ENCODE measurements around the gene F2RL3.

The F2RL3 gene

DNA sequence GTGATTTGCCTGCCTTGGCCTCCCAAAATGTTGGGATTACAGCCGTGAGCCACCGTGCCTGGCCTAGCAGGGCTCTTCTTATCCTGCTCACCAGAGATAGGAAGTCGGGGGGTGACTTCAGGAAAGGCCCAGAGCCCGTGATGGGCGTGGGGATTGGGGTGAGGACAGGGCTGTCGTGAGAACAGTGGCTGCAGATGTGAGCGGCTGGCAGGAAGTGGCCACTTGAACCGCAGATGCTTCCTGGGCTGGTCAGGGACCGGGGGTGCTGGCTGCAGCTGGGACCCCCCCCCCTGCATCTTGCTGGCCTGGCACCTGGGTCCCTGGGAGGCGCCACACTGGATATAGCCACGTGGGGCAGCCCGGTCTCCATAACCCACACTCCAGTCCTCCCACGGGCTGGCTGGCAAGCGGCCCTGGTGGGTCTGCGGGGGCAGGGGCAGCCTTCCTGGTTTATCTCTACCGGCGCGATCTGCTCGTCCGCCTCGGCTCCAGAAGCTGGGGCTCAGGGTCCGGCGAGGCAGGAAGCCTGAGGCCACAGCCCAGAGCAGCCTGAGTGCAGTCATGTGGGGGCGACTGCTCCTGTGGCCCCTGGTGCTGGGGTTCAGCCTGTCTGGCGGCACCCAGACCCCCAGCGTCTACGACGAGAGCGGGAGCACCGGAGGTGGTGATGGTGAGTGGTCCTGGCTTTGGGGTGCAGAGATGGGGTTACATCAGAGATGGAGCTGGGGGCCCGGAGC is at the start of gene F2RL3:
Gene F2RL3, plus strand, starts transcription at position 371 of the 737 bp plus-strand sequence. Its CDS starts 191 bp downstream, at position 562.
- in situ Hi-C loops (cut with MboI; ENCODE audit: low sequenced_read_pairs), result no loop called here

DNA sequence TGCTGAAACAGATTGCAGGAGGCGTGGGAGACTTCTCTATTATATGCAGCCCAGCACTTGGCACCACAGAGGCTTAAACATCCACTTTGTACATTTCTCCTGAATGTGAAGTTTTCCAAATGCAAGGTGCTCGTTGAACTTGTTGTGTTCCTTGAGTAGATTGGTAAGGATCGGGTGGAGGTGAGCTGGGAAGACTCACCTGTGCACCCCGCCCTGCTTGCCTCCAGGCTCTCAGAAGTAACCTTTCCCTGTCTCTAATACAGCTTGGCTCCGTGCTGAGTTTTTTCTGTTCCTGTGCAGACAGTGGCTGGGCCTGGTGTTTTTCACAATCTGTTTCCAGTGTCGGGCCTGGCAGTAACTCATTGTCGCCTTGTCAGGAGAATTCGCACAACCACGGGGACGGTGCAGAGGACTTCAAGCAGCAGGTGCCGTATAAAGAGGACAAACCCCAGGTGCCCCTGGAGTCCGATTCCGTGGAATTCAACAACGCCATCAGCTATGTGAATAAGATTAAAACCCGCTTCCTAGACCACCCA is 47.3 kb upstream of the F2RL3 start:
- in situ Hi-C loops (cut with MboI; ENCODE audit: low sequenced_read_pairs), result no loop called here

DNA sequence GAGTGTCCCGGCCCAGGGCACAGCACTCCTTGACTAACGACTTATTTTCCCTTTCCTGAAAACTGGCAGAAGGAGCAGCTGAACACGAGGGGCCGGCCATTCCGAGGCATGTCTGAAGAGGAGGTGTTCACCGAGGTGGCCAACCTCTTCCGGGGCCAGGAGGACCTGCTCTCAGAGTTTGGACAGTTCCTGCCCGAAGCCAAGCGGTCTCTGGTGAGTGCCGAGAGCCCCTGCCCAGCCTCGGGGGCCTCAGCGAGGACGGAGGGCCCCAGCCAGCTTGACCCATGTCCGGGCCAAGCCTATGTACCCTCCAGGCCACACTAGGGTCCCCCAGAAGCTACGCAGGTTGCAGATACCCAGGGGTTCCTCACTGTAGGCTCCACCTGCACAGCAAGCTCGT is 41.9 kb upstream of the F2RL3 start:
- in situ Hi-C loops (cut with MboI; ENCODE audit: low sequenced_read_pairs), result no loop called here

DNA sequence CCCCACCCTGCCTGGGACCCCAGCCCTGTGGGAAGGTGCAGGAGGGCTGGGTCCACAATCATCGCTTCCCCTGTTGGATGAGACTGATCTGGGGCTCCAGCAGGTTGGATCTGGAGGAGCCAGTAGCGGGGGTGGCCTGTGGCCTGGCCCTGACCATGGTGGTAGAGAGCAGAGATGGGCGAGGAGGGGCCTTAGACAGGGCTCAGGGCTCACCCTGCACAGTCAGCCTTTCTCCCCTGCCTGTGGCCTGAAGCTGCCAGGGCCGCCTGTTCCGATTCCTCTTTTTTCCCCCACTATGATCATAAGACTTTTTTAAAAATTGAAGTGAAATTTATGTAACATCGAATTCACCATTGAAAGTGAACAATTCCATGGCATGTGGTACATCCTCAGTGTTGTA is 41.4 kb upstream of the F2RL3 start:
- in situ Hi-C loops (cut with MboI; ENCODE audit: low sequenced_read_pairs), result no loop called here

DNA sequence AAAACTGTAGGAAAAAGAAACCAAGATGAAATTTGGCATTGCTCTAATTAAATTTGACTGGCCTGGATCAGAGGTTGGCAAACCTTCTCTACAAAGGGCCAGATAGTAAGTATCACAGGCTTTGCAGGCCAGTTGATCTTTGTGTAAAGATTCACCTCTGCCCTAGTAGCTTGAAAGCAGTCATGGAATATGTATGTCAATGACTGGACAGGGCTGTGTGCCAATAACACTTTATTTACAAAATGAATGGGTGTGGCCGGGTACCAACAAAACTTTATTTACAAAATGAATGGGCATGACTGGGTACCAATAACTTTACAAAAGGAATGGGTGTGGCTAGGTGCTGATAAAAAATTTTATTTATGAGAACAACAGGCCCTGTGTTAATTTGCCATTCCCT is 39.6 kb upstream of the F2RL3 start:
- in situ Hi-C loops (cut with MboI; ENCODE audit: low sequenced_read_pairs), result no loop called here

DNA sequence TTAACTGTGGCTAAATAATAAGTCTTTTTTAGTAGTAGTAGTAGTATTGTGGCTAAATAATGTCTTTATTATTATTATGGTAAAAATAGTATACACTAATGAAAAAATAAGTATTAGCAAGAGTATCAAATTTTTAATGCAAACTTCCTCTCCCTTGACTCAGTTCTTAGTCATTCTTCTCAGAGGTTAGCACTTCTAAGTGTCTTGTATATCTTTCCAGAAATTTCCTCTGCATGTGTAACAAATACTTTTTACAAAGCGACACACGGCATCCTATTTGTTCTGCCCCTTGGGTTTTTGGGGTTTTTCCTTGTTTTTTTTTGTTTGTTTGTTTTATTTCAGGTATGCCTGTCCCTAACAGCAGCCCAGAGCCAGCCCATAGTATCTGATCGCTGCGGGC is 38.7 kb upstream of the F2RL3 start:
- in situ Hi-C loops (cut with MboI; ENCODE audit: low sequenced_read_pairs), result no loop called here

DNA sequence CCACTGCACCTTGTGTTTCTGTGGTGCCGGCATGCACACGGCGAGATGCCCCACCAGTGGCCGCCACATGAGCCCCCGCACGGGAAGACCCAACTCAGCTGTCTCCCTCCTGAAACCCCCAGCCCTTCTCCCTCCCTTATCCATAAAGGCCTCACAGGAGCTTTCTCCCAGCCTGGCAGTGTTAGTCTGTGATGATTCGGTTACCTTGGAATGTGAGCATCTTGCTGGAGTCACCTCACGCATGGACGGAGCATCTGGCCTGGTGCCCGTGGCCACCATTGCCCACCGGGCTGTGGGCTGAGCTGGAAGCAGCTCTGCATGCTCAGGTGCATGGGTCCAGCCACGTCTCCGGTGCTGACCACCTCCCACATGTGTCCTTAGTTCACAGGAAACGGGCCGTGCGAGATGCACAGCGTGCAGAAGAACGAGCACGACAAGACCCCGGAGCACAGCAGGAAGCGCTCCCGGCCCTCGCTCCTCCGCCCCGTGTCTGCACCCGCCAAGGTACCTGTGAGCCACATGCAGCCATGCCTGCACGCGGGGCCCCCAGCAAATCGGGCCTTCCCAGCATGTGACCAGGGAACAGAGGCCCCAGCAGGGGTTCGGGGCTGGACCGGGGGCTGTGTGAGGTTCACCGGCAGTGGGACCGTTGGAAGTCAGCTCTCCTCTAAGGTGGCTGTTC is 37.6 kb upstream of the F2RL3 start:
- in situ Hi-C loops (cut with MboI; ENCODE audit: low sequenced_read_pairs), result no loop called here

DNA sequence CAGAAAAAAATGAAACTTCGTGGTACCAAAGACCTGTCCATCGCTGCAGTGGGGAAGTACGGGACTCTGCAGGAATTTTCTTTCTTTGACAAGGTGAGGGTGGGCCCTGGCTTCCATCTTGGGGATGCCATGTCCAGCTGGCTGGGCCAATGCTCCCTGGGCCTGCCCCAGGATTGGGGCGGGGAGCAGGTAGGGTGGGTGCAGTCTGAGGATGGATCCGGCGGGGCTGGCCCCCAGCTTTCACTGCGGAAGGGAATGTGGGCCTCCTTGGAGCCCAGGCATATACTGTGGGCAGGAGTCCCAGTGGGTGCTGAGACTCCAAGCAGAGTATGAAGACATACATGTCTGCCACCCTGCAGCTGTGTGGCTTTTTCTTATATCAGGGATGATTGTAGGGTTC is 35.7 kb upstream of the F2RL3 start:
- in situ Hi-C loops (cut with MboI; ENCODE audit: low sequenced_read_pairs), result no loop called here

DNA sequence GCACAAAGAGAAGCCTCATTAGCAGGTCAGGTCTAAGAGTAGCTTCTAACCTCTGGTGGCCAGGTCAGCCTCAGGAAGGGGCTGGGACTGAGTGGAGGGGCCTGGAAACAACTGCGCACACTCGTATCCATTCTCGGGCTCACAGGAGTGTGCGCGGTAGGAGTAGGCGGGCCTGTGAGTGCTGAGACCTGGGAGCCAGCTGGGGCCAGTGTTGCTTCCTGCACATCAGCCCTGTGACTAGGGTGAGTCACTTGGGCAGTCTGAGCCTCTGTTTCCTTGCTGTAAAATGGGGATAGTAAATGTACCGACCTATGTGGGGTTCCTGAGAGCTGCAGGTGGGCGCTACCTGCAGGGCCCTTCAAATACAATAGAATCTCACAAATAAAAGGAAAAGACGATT is 32.7 kb upstream of the F2RL3 start:
- in situ Hi-C loops (cut with MboI; ENCODE audit: low sequenced_read_pairs), result no loop called here

DNA sequence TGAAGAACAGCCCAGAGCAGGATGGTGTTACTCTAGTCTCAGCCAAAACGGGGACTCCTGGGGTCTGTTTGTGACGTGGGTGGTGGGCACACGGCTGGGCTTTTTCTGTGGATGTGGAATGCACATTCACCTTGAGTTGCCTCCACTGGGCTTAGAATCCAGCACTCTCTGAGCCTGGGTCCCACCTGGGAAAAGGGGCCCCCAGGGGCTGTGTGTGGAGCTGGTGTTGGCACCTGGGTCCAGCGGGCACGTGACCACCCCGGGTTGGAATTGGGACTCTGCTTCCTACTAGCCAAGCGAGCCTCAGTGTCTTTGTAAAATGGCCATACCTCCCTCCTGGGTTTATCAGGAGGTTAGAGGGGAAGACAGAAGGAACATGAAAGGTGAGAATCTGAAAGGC is 29.2 kb upstream of the F2RL3 start:
- in situ Hi-C loops (cut with MboI; ENCODE audit: low sequenced_read_pairs), result no loop called here

DNA sequence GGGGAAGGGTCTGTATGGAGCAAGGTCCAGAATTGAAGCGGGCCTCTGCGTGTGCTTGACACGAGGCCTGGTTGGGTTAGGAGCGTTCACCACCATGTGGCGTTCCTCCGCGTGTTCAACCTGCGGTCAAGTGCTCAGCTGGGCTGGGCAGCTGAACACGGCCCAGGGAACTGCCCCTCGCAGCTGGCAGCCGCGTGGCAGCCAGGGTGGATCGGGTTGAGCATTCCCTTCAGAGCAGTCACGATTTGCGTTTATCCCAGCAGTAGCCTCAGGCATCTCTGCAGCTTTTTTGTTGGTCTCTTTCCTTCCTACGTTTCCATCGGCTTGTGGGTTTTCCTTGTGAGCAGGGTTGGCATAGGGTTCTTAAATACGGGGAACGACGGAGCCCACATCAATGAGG is 28.7 kb upstream of the F2RL3 start:
- in situ Hi-C loops (cut with MboI; ENCODE audit: low sequenced_read_pairs), result no loop called here

DNA sequence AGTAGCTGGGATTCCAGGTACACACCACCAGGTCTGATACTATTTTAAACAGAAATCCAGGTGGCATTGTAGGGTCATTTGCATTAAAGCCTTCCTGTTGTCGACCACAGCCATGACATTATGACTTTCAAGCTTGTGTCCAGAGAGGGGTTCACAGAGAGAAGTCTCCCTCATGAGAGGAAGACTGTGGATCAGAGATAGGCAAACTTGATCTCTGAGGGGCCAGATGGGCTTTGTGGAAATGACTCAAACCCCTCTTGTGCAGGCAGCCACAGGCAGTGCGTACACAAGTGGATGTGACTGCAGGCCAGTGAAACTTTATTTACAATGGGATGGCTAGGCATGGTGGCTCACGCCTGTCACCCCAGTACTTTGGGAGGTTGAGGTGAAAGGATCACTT is 27.8 kb upstream of the F2RL3 start:
- in situ Hi-C loops (cut with MboI; ENCODE audit: low sequenced_read_pairs), result no loop called here

DNA sequence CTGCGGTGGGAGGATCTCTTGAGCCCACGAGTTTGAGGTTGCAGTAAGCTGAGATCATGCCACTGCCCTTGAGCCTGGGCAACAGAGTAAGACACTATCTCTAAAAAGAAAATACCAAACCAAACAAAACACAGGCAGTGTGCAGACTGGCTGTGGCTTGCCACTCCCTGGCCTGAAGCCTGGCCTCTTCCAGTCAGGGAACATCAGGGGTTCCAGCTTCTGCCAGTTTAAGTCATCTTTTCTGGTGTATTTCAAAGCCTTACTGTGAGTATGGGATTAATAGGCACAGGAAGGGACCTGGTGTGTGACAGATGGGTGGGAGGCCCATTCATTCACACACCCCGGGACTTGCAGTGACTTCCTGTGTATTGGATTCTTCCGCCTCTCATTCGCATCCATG is 27.0 kb upstream of the F2RL3 start:
- in situ Hi-C loops (cut with MboI; ENCODE audit: low sequenced_read_pairs), result no loop called here

DNA sequence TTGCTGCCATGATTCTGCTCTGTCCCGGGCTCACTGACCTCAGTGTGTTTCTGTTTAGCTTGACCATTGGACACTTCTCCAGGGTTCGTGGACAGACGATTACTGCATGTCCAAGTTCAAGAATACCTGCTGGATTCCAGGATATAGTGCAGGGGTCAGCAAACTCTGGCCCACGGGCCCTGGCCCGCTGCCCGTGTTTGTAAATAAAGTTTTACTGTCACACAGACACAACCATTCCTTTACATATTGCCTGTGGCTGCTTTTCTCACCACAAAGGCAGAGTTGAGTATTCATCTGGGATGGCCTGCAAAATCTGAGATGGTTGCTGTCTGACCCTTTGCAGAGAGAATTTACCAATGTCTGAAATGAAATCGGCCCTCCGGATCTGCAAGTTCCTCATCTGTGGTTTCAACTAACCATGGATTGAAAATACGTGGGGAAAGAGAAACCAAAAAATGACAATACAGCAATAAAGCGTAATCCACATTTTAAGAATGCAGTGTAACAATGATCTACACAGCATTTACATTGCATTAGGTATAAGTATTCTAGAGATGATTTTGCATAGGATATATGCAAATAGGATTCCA is 25.9 kb upstream of the F2RL3 start:
- in situ Hi-C loops (cut with MboI; ENCODE audit: low sequenced_read_pairs), result no loop called here

DNA sequence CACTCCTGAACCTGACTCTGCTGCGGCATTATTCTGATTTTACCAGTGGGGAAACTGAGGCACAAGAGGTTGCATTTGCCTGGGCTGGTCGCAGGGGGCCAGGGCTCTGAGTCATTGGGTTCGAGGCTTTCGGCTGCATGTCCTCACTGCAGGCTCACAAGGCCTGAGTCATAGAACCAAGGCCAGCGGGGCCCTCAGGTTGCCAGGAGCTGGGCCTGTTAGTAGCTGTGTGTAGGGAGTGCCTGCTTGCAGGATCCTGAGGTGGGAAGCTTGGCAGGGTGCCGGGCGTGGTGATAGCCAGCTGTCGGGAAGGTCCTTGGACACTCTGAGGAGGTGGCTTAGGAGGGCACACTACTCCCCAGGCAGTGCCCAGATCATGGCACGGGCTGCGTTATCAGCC is 21.6 kb upstream of the F2RL3 start:
- in situ Hi-C loops (cut with MboI; ENCODE audit: low sequenced_read_pairs), result no loop called here

DNA sequence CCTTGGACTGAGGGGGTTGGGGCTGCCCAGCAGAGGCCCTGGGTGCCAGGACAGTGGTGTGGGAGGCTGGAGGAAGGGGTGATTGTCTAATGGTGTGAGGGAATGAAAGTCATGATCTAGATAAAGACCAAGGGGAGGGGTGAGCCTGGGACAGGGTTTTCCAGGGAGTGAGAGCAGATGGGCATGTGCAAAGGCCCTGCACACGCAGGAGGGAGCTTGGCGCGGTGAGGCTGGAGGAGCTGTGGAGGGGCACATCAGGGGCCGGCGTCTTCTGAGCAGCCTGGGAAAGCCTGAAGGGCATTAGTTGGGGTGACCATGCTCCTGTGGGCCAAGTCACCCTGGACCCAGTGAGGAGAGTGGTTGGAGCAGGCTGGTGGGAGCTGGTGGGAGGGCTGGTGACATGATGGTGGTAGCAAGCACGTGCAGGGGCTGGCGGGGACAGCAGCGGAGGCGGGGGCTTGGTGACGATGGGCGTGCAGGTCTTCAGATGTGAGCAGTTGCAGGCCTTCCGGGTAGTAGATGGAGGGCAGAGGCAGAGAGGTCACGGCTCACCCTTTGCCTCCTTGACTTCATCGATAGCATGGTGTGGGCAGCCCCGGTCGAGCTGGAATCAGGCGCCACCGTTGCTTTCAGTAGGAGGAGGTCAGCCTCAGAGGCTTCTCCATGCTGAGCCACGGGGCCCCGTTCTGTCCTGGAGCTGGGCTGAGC is 20.2 kb upstream of the F2RL3 start:
- in situ Hi-C loops (cut with MboI; ENCODE audit: low sequenced_read_pairs), result no loop called here

DNA sequence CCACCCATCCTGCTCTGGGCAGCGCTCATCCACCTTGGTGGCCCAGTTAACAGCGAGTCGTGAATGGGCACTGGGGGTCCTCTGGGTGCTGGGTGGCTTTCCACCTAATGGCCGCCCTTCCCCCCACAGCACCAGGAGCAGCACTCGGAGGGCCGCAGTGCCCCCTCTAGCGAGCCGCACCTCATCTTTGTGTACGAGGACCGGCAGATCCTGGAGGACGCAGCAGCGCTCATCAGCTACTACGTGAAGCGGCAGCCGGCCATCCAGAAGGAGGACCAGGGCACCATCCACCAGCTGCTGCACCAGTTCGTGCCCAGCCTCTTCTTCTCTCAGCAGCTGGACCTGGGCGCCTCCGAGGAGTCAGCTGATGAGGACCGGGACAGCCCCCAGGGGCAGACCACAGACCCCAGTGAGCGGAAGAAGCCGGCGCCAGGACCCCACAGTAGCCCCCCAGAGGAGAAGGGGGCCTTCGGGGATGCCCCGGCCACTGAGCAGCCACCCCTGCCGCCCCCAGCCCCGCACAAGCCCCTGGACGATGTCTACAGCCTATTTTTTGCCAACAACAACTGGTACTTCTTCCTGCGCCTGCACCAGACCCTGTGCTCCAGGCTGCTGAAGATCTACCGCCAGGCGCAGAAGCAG is 19.3 kb upstream of the F2RL3 start:
- in situ Hi-C loops (cut with MboI; ENCODE audit: low sequenced_read_pairs), result no loop called here

DNA sequence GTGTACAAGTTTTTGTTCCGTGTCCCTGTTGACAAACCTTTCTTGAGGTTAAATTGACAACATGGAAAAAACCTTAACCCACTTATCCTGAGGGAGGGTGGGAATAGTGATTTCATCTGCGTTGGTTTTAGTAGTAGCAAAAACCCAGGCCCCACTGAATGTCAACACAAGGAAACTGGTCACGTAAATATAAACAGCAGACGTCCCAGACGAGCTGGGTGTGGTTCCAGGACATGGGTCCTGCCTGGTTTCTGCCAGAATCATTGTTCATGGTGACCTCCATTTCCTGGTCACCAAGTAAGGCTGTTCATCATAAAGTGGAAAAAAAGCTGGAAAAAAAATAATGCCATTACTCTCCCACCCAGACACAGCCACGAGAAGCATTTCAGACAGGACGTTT is 16.9 kb upstream of the F2RL3 start:
- in situ Hi-C loops (cut with MboI; ENCODE audit: low sequenced_read_pairs), result no loop called here

DNA sequence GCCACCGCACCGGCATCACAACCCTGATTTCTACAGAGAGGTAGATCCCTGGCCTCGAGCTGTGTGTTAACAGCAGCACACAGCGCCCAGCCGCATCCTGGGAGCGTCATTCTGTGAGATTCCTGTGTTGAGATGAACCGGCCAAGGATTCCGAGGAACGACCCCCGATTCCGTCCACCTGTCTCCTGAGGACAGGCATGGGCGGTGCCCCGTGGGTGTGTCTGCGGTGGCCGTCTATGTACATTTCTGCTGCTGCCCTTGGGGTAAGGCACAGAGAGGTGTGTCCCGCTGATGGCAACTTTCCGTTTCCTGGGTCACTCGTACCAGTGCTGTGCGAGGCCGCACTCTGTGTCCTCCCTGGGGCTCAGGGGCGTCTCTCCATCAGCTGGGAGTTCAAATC is 16.1 kb upstream of the F2RL3 start:
- in situ Hi-C loops (cut with MboI; ENCODE audit: low sequenced_read_pairs), result no loop called here

DNA sequence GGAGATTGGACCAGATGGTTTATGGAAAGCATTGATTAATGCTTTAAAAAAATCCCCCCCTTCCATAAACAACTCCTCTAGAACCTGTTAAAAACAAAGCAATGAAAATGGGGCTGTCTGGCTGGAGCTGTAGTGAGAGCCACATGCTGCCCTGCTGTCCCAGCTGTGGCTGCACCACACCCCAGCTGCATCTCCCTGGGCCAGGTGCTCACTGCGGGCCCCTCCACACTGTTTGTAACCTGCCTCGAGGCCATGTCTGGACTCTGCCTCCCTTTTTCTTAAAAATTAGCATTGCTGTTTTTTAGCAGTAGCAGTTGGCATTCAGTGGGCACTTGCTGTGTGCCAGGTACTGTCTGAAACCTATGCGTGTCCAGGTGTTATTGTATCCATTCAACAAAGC is 15.2 kb upstream of the F2RL3 start:
- in situ Hi-C loops (cut with MboI; ENCODE audit: low sequenced_read_pairs), result no loop called here

All from hTERT RPE-1 (cell line).